HG02642 (cell line): ENCODE data around the gene DACT3.

ENCODE experiments used
- ATAC-seq: cut with Tn5 transposase; IDR thresholded peaks from one replicate; pipeline ENCODE4 v1.9.1; 2021; ENCODE audit warnings: mild to moderate bottlenecking; ENCODE audit not compliant: unreplicated experiment, poor library complexity

DACT3 gene

GRCh38 chr19:46661020-46661731, at the start of gene DACT3:
Gene DACT3 (minus strand): TSS chr19:46661182. CDS start chr19:46661064, 118 bp downstream.
- peak; percentile 94 for ATAC-seq

- ATAC-seq, result no peak
Measured at GRCh38 chr19:46710687-46711086, 49.7 kb upstream of the DACT3 start.

- no peak for ATAC-seq
Measured at GRCh38 chr19:46704379-46705076, 43.5 kb upstream of the DACT3 start.

- ATAC-seq, result no peak
Measured at GRCh38 chr19:46700704-46701103, 39.7 kb upstream of the DACT3 start.

GRCh38 chr19:46698395-46699321, 37.7 kb upstream of the DACT3 start:
- no peak for ATAC-seq

- ATAC-seq, result no peak
Measured at GRCh38 chr19:46697204-46697960, 36.4 kb upstream of the DACT3 start.

GRCh38 chr19:46696866-46697203, 35.9 kb upstream of the DACT3 start:
- no peak for ATAC-seq

- no peak for ATAC-seq
Measured at GRCh38 chr19:46696052-46696451, 35.1 kb upstream of the DACT3 start.

- ATAC-seq, result no peak
Measured at GRCh38 chr19:46693760-46694159, 32.8 kb upstream of the DACT3 start.

GRCh38 chr19:46692918-46693722, 32.1 kb upstream of the DACT3 start:
- no peak for ATAC-seq

GRCh38 chr19:46691948-46692347, 31.0 kb upstream of the DACT3 start:
- ATAC-seq, result no peak

GRCh38 chr19:46691104-46691503, 30.1 kb upstream of the DACT3 start:
- no peak for ATAC-seq

- no peak for ATAC-seq
Measured at GRCh38 chr19:46689358-46689757, 28.4 kb upstream of the DACT3 start.

GRCh38 chr19:46687438-46688145, 26.6 kb upstream of the DACT3 start:
- ATAC-seq, result no peak

GRCh38 chr19:46685189-46685588, 24.2 kb upstream of the DACT3 start:
- ATAC-seq, result no peak

- ATAC-seq, result no peak
Measured at GRCh38 chr19:46678110-46678732, 17.2 kb upstream of the DACT3 start.

GRCh38 chr19:46674416-46675178, 13.6 kb upstream of the DACT3 start:
- no peak for ATAC-seq

GRCh38 chr19:46670813-46671212, 9.8 kb upstream of the DACT3 start:
- ATAC-seq, result no peak
